Endodermal cell (in vitro differentiated cells): ENCODE results near the gene DSCAML1. TPM values are rescaled to one million over a fixed set of nuclear protein-coding genes. Genes with fewer than 3 reads are reported as not detected.

Source experiments
- DNase-seq: peaks from one replicate; pipeline ENCODE4 v3.0.0-alpha.2; 2017
- H3K27ac ChIP-seq: 2 replicates; pipeline ENCODE4 v1.5.1; 2013; ENCODE audit warnings: mild to moderate bottlenecking, low read depth, low read length, moderate library complexity
- H3K27me3 ChIP-seq: 2 replicates; pipeline ENCODE4 v1.6.1; 2013; ENCODE audit warnings: mild to moderate bottlenecking, low read length, moderate library complexity; ENCODE audit not compliant: insufficient read depth, control insufficient read depth, poor library complexity, severe bottlenecking
- H3K36me3 ChIP-seq: 2 replicates; pipeline ENCODE4 v1.7.0; 2013; ENCODE audit warnings: mild to moderate bottlenecking, low read length, moderate library complexity; ENCODE audit not compliant: control insufficient read depth, insufficient read depth
- H3K4me1 ChIP-seq: one replicate; pipeline ENCODE4 v1.7.0; 2013; ENCODE audit warnings: low read length; ENCODE audit not compliant: control insufficient read depth, insufficient read depth
- H3K4me3 ChIP-seq: 2 replicates; pipeline ENCODE4 v1.5.1; 2013; ENCODE audit warnings: mild to moderate bottlenecking, low read length, moderate library complexity
- H3K9ac ChIP-seq: 2 replicates; pipeline ENCODE4 v1.6.1; 2013; ENCODE audit warnings: mild to moderate bottlenecking, low read length, moderate library complexity; ENCODE audit not compliant: poor library complexity, severe bottlenecking; ENCODE audit errors: extremely low read depth
- H3K9me3 ChIP-seq: 2 replicates; pipeline ENCODE4 v1.6.1; 2013; ENCODE audit warnings: mild to moderate bottlenecking, low read length, moderate library complexity; ENCODE audit not compliant: control insufficient read depth
- H3K27ac Mint-ChIP-seq: 2 replicates; pipeline ENCODE4 v1.8.0; 2020; ENCODE audit warnings: mixed read lengths
- H3K27me3 Mint-ChIP-seq: 2 replicates; pipeline ENCODE4 v1.8.0; 2021; ENCODE audit warnings: mild to moderate bottlenecking, mixed read lengths; ENCODE audit not compliant: insufficient read depth
- H3K36me3 Mint-ChIP-seq: 2 replicates; pipeline ENCODE4 v1.8.0; 2020; ENCODE audit warnings: low read depth, mixed read lengths
- H3K4me1 Mint-ChIP-seq: 2 replicates; pipeline ENCODE4 v1.8.0; 2020; ENCODE audit warnings: mixed read lengths
- H3K4me3 Mint-ChIP-seq: 2 replicates; pipeline ENCODE4 v1.8.0; 2020; ENCODE audit warnings: mild to moderate bottlenecking, moderate library complexity, mixed read lengths
- H3K9me3 Mint-ChIP-seq: 2 replicates; pipeline ENCODE4 v1.8.0; 2020; ENCODE audit warnings: mild to moderate bottlenecking, mixed read lengths
- WGBS, 2 experiments: methylation state at CpG; one replicate each; pipeline versions ENCODE4 v1.1.5 to v1.1.7; 2013; ENCODE audit warnings: missing lambda C conversion rate in 2 of 2, mixed read lengths in 1 of 2; ENCODE audit not compliant: insufficient coverage in 1 of 2, insufficient read length in 1 of 2; 5-methylcytosine and 5-hydroxymethylcytosine counted together
- total RNA-seq, 2 donors: library from RNA; stranded (reverse); fragmentation: NEBNext Ultra II Directional in 1 of 2; extraction: Animal tissue kit (Norgen Biotek cat#: 25700) in 1 of 2; gene quantifications; 2 replicates in 1 of 2; 3 replicates in 1 of 2; pipeline ENCODE4 v1.2.1, GENCODE V29; 2021
- TF ChIP-seq, protein P1 (sequence below): fragments of 200-600 bp; sonication (generic); conservative IDR thresholded peaks from 2 replicates; pipeline ENCODE4 v1.5.0; 2021; ENCODE audit warnings: antibody characterized with exemption, mild to moderate bottlenecking

Gene DSCAML1
- total RNA-seq, 2 donors from 2014 or later, result 5.6 to 10.9 TPM

- Mint-ChIP-seq H3K36me3 (no peaks in the 10 kb centered on the region), H3K9me3 (no peaks in the 10 kb centered on the region), H3K27me3 (peaks cover 23% of the 10 kb centered on the region), H3K4me3 (no peak overlapping the region), H3K27ac (no peak overlapping the region), H3K4me1 (peaks cover 62% of the 10 kb centered on the region)
- peaks cover 30% of the 10 kb centered on the region for H3K4me1 ChIP-seq
- WGBS, 2 experiments, result 80 to 95% methylated on average over 1 to 4 of the region's 4 CpGs
- no peaks in the 10 kb centered on the region for H3K27me3 ChIP-seq
- no peak overlapping the region for H3K4me3 ChIP-seq
- H3K9ac ChIP-seq, result no peak overlapping the region
- no peak for DNase-seq
- H3K27ac ChIP-seq, result no peak overlapping the region
- TF ChIP-seq, protein P1, sequence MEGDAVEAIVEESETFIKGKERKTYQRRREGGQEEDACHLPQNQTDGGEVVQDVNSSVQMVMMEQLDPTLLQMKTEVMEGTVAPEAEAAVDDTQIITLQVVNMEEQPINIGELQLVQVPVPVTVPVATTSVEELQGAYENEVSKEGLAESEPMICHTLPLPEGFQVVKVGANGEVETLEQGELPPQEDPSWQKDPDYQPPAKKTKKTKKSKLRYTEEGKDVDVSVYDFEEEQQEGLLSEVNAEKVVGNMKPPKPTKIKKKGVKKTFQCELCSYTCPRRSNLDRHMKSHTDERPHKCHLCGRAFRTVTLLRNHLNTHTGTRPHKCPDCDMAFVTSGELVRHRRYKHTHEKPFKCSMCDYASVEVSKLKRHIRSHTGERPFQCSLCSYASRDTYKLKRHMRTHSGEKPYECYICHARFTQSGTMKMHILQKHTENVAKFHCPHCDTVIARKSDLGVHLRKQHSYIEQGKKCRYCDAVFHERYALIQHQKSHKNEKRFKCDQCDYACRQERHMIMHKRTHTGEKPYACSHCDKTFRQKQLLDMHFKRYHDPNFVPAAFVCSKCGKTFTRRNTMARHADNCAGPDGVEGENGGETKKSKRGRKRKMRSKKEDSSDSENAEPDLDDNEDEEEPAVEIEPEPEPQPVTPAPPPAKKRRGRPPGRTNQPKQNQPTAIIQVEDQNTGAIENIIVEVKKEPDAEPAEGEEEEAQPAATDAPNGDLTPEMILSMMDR, result no peak
- no peaks in the 10 kb centered on the region for H3K9me3 ChIP-seq
- H3K36me3 ChIP-seq, result no peaks in the 10 kb centered on the region
These were observed 77.5 kb downstream of the DSCAML1 start for GRCh38 chr11:117719480-117719879.

DNA sequence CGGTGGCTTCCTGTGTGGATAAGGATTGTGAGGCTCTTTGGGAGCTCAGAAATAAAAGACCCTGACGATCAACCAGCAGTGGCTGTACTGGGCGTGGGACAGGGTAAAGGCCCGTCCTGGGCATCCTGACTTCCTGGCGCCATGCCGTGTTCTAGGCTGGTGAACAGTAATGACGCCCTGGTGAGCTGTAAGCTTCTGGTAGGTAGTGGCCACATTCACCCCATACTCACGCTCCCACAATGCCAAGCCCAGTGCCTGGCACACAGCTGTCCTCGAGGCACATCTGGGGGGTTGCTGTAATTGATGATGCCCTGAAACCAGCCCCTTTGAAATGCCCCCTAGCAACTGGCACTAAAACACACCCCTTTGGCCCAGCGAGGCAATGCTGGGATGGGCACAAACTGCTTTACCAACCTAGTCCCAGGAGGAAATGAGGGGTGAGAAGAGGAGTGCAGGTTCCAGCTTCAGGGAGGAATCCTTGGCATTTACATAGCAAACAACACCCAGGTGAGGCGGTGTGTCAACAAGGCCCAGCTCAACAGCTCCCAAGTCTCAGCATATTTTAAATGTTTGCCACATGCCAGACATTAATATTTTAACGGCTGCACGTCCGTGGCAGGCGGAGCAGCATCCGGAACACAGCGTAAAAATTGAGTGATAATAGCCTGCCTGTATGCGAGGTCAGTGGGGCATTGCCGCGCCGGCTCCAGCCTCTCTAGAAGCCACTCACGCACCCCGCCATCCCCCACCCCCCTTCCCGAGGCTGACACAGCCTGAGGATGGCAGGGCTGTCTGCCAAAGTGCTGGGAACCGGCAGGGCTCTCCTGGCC is 79.3 kb downstream of the DSCAML1 start:
- H3K36me3 Mint-ChIP-seq, result no peaks in the 10 kb centered on the region
- DNase-seq, result peak; percentile 90
- Histone ChIP-seq H3K4me1 (peaks cover 30% of the 10 kb centered on the region), H3K36me3 (no peaks in the 10 kb centered on the region), H3K27ac (no peak overlapping the region), H3K4me3 (no peak overlapping the region), H3K27me3 (no peaks in the 10 kb centered on the region), H3K9ac (peak overlapping the region; percentile 39), H3K9me3 (no peaks in the 10 kb centered on the region)
- TF ChIP-seq, protein P1, result no peak
- peak overlapping the region; percentile 89 for H3K27ac Mint-ChIP-seq
- H3K27me3 Mint-ChIP-seq, result peaks cover 20% of the 10 kb centered on the region
- H3K9me3 Mint-ChIP-seq, result no peaks in the 10 kb centered on the region
- H3K4me3 Mint-ChIP-seq, result peak overlapping the region; percentile 43
- WGBS, 2 experiments, result 58 to 73% methylated on average over 8 to 25 of the region's 25 CpGs
- peaks cover 50% of the 10 kb centered on the region for H3K4me1 Mint-ChIP-seq

DNA sequence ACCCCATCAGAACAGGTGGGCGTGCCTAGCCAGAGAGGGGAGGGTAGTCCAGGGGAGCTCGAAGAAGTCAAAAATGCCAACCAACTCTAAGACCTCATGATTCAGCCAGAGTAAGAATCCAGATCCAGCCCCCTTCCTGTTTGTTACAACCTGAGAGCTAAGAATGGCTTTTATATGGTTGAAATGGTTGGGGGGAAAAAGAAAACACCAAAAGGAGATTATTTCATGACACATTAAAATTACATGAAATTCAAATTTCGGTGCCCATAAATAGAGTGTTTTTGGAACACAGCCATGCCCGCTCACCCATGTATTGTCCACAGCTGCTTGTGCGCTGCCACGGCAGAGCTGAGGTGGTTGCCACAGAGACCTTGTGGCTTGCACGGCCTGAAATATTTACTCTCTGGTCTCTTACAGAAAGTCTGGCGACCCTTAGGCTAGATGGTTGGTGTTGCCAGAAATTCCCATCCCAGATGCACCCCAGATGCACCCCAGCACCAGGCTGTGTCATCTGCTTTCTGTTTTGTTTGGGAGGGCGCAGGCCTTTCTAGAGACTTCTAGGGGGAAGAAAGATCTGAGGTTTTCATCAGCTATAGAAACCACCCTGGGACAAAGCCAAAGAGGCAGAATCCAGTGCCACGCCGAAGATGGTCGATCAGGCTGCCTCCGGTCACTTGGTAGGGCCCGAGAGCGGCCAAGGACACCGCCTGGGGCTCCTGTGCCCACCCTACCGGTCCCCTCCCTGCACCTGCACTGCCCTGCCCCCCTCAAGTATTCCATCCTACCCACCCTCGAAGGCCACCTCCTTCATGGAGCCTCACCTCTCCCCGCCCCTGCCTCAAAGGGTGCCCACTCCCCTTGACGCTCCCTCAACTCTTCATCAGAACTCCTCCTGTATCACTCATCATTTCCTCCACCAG is 80.2 kb downstream of the DSCAML1 start:
- Histone ChIP-seq H3K4me1 (peaks cover 26% of the 10 kb centered on the region), H3K4me3 (no peak overlapping the region), H3K36me3 (no peaks in the 10 kb centered on the region), H3K9me3 (no peaks in the 10 kb centered on the region), H3K27me3 (no peaks in the 10 kb centered on the region), H3K27ac (no peak overlapping the region), H3K9ac (no peak overlapping the region)
- TF ChIP-seq, protein P1, result no peak
- Mint-ChIP-seq H3K36me3 (no peaks in the 10 kb centered on the region), H3K9me3 (no peaks in the 10 kb centered on the region), H3K27me3 (peaks cover 26% of the 10 kb centered on the region), H3K27ac (peak overlapping the region; percentile 89), H3K4me3 (no peak overlapping the region), H3K4me1 (peaks cover 40% of the 10 kb centered on the region)
- no peak for DNase-seq
- WGBS, 2 experiments, result 91 to 96% methylated on average over 9 to 20 of the region's 20 CpGs
